CD1c-positive myeloid dendritic cell (primary cell): Measurements from ENCODE around the gene DCTN5.

Source experiments
- DNase-seq: peaks from one replicate; pipeline ENCODE4 v3.0.0-alpha.2; 2016; ENCODE audit errors: extremely low spot score

The DCTN5 gene

GRCh38 chr16:23663918-23664317 is 22.7 kb downstream of the DCTN5 start:
- DNase-seq: no peak

- no peak for DNase-seq
Measured at GRCh38 chr16:23666571-23667354, 25.5 kb downstream of the DCTN5 start.

GRCh38 chr16:23667355-23667659 is 26.0 kb downstream of the DCTN5 start:
- no peak for DNase-seq

GRCh38 chr16:23668225-23668624 is 27.0 kb downstream of the DCTN5 start:
- no peak for DNase-seq

GRCh38 chr16:23668873-23669272 is 27.6 kb downstream of the DCTN5 start:
- DNase-seq: no peak

GRCh38 chr16:23670137-23670776 is 29.0 kb downstream of the DCTN5 start:
- DNase-seq: no peak

GRCh38 chr16:23673971-23674614 is 32.8 kb downstream of the DCTN5 start:
- no peak for DNase-seq

GRCh38 chr16:23676924-23677480 is 35.7 kb downstream of the DCTN5 start:
- no peak for DNase-seq

GRCh38 chr16:23678430-23679273 is 37.4 kb downstream of the DCTN5 start, which contains the start of gene PLK1:
Gene PLK1 (plus strand): TSS chr16:23678889. CDS start chr16:23678933, 44 bp downstream.
- DNase-seq: peak; percentile 86

GRCh38 chr16:23679274-23679985 is 38.2 kb downstream of the DCTN5 start:
- peak; percentile 61 for DNase-seq

GRCh38 chr16:23679986-23680336 is 38.7 kb downstream of the DCTN5 start:
- no peak for DNase-seq

- DNase-seq: peak; percentile 14
Measured at GRCh38 chr16:23682181-23682580, 40.9 kb downstream of the DCTN5 start.

GRCh38 chr16:23683487-23683886 is 42.2 kb downstream of the DCTN5 start:
- no peak for DNase-seq

GRCh38 chr16:23687034-23687808 is 46.0 kb downstream of the DCTN5 start:
- DNase-seq: no peak

- DNase-seq: no peak
Measured at GRCh38 chr16:23689442-23690187, 48.3 kb downstream of the DCTN5 start.

GRCh38 chr16:23690771-23691482 is 49.7 kb downstream of the DCTN5 start:
- DNase-seq: no peak

- DNase-seq: no peak
Measured at GRCh38 chr16:23691483-23692189, 50.4 kb downstream of the DCTN5 start.

GRCh38 chr16:23692190-23692837 is 51.0 kb downstream of the DCTN5 start:
- no peak for DNase-seq
